ENCODE measurements around the gene CSRP1. TPM values are rescaled to one million over a fixed set of nuclear protein-coding genes. Genes with fewer than 3 reads are reported as not detected.

Gene CSRP1
- total RNA-seq, 4 donors from 2014 or later: 548 to 1,751 (median 1,444) TPM

GRCh38 chr1:201490708-201491131 lies 16.2 kb downstream of the CSRP1 start:
- H3K36me3 ChIP-seq: peaks cover 3 to 72% (median 5%) of the 10 kb centered on the region in 3 donors

GRCh38 chr1:201489643-201490261 lies 17.2 kb downstream of the CSRP1 start:
- H3K27me3 ChIP-seq: no peaks in the 10 kb centered on the region
- TF ChIP-seq EP300 (IDR thresholded peaks at IDR 0.05) (no peak), POLR2A (IDR thresholded peaks at IDR 0.05) (peak in 1 of 2 donors; percentile 17)
- no peak for DNase-seq (ENCODE audit: low spot score in 2 of 2)
- peaks cover 7 to 94% (median 65%) of the 10 kb centered on the region in 4 donors for H3K4me1 ChIP-seq
- WGBS, 2 donors: 68 to 73% methylated on average over 6 of the region's 6 CpGs
- peak overlapping the region; percentile 48 to 98 (median 93) for H3K27ac ChIP-seq
- H3K9me3 ChIP-seq: no peaks in the 10 kb centered on the region
- no peak overlapping the region for H3K4me3 ChIP-seq
- peaks cover 3 to 72% (median 5%) of the 10 kb centered on the region in 3 donors for H3K36me3 ChIP-seq

More at GRCh38 chr1:201490708-201491131, 16.2 kb downstream of the CSRP1 start:
- no peaks in the 10 kb centered on the region for H3K27me3 ChIP-seq
- peaks cover 10 to 97% (median 75%) of the 10 kb centered on the region in 4 donors for H3K4me1 ChIP-seq
- WGBS, 2 donors: 29 to 31% methylated on average over 3 of the region's 3 CpGs
- H3K9me3 ChIP-seq: no peaks in the 10 kb centered on the region
- no peak for TF ChIP-seq POLR2A (IDR thresholded peaks at IDR 0.05)
- no peak for TF ChIP-seq CTCF (IDR thresholded peaks at IDR 0.05)
- TF ChIP-seq EP300 (IDR thresholded peaks at IDR 0.05): no peak
- no peak for DNase-seq (ENCODE audit: low spot score in 2 of 2)
- H3K27ac ChIP-seq: peak overlapping the region; percentile 48 to 98 (median 93)
- H3K4me3 ChIP-seq: no peak overlapping the region

- H3K36me3 ChIP-seq: peaks cover 5 to 74% (median 8%) of the 10 kb centered on the region in 3 donors
- no peaks in the 10 kb centered on the region for H3K9me3 ChIP-seq
- DNase-seq (ENCODE audit: low spot score in 2 of 2): peak in 1 of 2 donors; percentile 61
- H3K4me3 ChIP-seq: no peak overlapping the region
- no peak for TF ChIP-seq POLR2A (IDR thresholded peaks at IDR 0.05)
- peak in 1 of 2 donors; percentile 88 for TF ChIP-seq EP300 (IDR thresholded peaks at IDR 0.05)
- no peak for TF ChIP-seq CTCF (IDR thresholded peaks at IDR 0.05)
- H3K27ac ChIP-seq: peak overlapping the region; percentile 48 to 98 (median 93)
- 45 to 50% methylated on average over 12 of the region's 12 CpGs for WGBS, 2 donors
- H3K27me3 ChIP-seq: no peaks in the 10 kb centered on the region
- peaks cover 4 to 86% (median 58%) of the 10 kb centered on the region in 4 donors for H3K4me1 ChIP-seq
Observed at GRCh38 chr1:201488830-201489589, 17.9 kb downstream of the CSRP1 start.

- 60 to 67% methylated on average over 2 of the region's 2 CpGs for WGBS, 2 donors
- Histone ChIP-seq H3K27ac (peak overlapping the region; percentile 29 to 98 (median 66)), H3K36me3 (peaks cover 6 to 75% (median 9%) of the 10 kb centered on the region in 3 donors), H3K9me3 (no peaks in the 10 kb centered on the region), H3K4me3 (no peak overlapping the region), H3K27me3 (no peaks in the 10 kb centered on the region), H3K4me1 (peaks cover 4 to 74% (median 46%) of the 10 kb centered on the region in 4 donors)
- TF ChIP-seq EP300 (IDR thresholded peaks at IDR 0.05) (no peak), POLR2A (IDR thresholded peaks at IDR 0.05) (no peak), CTCF (IDR thresholded peaks at IDR 0.05) (no peak)
- DNase-seq (ENCODE audit: low spot score in 2 of 2): no peak
Observed at GRCh38 chr1:201487742-201488141, 19.2 kb downstream of the CSRP1 start.

- peaks cover 4 to 71% (median 35%) of the 10 kb centered on the region in 4 donors for H3K4me1 ChIP-seq
- DNase-seq (ENCODE audit: low spot score in 2 of 2): no peak
- H3K4me3 ChIP-seq: no peak overlapping the region
- H3K27ac ChIP-seq: peak overlapping the region; percentile 47 to 98 (median 76)
- H3K9me3 ChIP-seq: no peaks in the 10 kb centered on the region
- no peak for TF ChIP-seq CTCF (IDR thresholded peaks at IDR 0.05)
- TF ChIP-seq EP300 (IDR thresholded peaks at IDR 0.05): no peak
- TF ChIP-seq POLR2A (IDR thresholded peaks at IDR 0.05): no peak
- H3K36me3 ChIP-seq: peaks cover 6 to 70% (median 9%) of the 10 kb centered on the region in 3 donors
- no peaks in the 10 kb centered on the region for H3K27me3 ChIP-seq
- WGBS, 2 donors: 38 to 76% methylated on average over 3 of the region's 3 CpGs
Observed at GRCh38 chr1:201486187-201486586, 20.7 kb downstream of the CSRP1 start.

Measured in tibial nerve (tissue), 4 donors.